OCI-LY7 (cell line): ENCODE data around the gene GAREM1.
"Not testable (repeated sequence)": the region's sequence is repeated elsewhere in the genome, so short reads cannot be mapped to it uniquely, and the experiment has no call there.

Source experiments
- CTCF ChIP-seq: fragments of 200-600 bp; sonication (generic); conservative IDR thresholded peaks from 2 replicates; pipeline ENCODE4 v1.5.1; 2014; ENCODE audit warnings: mild to moderate bottlenecking, antibody characterized with exemption, low read length, moderate library complexity, mixed read lengths
- EZH2phosphoT487 ChIP-seq: fragments of 200-600 bp; sonication (generic); IDR thresholded peaks from 2 replicates; pipeline ENCODE4 v1.6.1; 2018; ENCODE audit warnings: low read depth, borderline replicate concordance, mild to moderate bottlenecking, mixed run types, antibody characterized with exemption, low read length, moderate library complexity, mixed read lengths

GRCh38 chr18:32291623-32292022 is 179.1 kb downstream of the GAREM1 start:
- not testable (repeated sequence) for TF ChIP-seq CTCF, EZH2phosphoT487
